ENCODE measurements around the gene DAPP1. TPM values are rescaled to one million over a fixed set of nuclear protein-coding genes. Genes with fewer than 3 reads are reported as not detected.

Gene DAPP1
- total and polyA plus RNA-seq, 2 of the 8 experiments (the other 6 are each of a cell fraction or from before 2014, with no cell fraction given), result not detected

DNA sequence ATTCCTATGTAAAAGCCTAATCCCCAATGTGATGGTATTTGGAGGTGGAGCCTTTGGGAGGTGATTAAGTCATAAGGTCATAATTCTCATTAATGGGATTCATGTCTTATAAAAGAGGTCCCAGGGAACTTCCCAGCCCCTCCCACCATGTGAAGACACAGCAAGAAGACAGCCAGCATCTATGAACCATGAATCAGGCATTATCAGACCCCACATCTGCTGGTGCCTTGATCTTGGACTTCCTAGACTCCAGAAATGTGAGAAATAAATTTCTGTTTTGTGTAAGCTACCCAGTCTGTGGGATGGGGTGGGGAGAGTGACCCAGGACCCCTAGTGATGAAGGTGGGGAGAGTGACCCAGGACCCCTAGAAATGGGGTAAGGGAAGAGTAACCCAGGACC lies 6.1 kb upstream of the DAPP1 start:
- CTCF ChIA-PET (ENCODE audit: partially characterized antibody), result interaction anchor here (0.6 to 3.6 kb wide), 14 partner anchors 11 to 339 kb away, joined by 3 to 24 read pairs (median 5); partner anchors contain the start of gene TRMT10A
- Histone ChIP-seq H3K14ac (ENCODE audit: insufficient read length) (no peak overlapping the region), H3K23ac (ENCODE audit: insufficient read length) (no peak overlapping the region), H4K8ac (ENCODE audit: extremely low read depth, insufficient read depth, low read length) (no peak overlapping the region), H3K79me2 (ENCODE audit: control insufficient read depth in 1 of 2, insufficient read depth in 2 of 2, low read length in 2 of 2) (no peaks in the 10 kb centered on the region), H3K4ac (replicated peaks; ENCODE audit: insufficient read length, low read depth, low read length) (no peak overlapping the region), H4K20me1 (replicated peaks in 1 of 2; ENCODE audit: control insufficient read depth in 1 of 2, insufficient read depth in 2 of 2, low read length in 2 of 2) (no peaks in the 10 kb centered on the region), H3K4me2 (ENCODE audit: insufficient read depth in 1 of 2, low read depth in 2 of 2, low read length in 2 of 2) (no peak overlapping the region), H3K27me3 (replicated peaks in 1 of 4; ENCODE audit: control insufficient read depth in 3 of 4, extremely low read depth in 1 of 4, insufficient read depth in 3 of 4, low read length in 3 of 4) (no peaks in the 10 kb centered on the region), H2BK12ac (ENCODE audit: low read depth, low read length) (no peak overlapping the region), H3K18ac (ENCODE audit: extremely low read depth, low read length) (no peak overlapping the region), H2BK15ac (ENCODE audit: low read length) (no peak overlapping the region), H3K56ac (replicated peaks; ENCODE audit: insufficient read length, low read depth, low read length) (no peak overlapping the region), H3K27ac (ENCODE audit: low read depth, low read length) (no peak overlapping the region), H4K91ac (replicated peaks; ENCODE audit: insufficient read length, low read length) (no peak overlapping the region), H4K5ac (ENCODE audit: insufficient read length, low read depth, low read length) (no peak overlapping the region), H3K9ac (replicated peaks in 1 of 4; ENCODE audit: extremely low read depth in 1 of 4, low read depth in 3 of 4, low read length in 3 of 4) (no peak overlapping the region), H2AK5ac (ENCODE audit: low read depth, low read length) (no peak overlapping the region), H2AFZ (ENCODE audit: low read length) (no peak overlapping the region), H3K4me3 (ENCODE audit: extremely low read depth in 1 of 4, insufficient read depth in 2 of 4, low read depth in 3 of 4, low read length in 4 of 4) (no peak overlapping the region), H3K9me3 (ENCODE audit: insufficient read depth in 2 of 2, low read depth in 1 of 2, low read length in 1 of 2) (no peaks in the 10 kb centered on the region), H3K79me1 (ENCODE audit: low read depth, low read length) (no peaks in the 10 kb centered on the region), H3K36me3 (ENCODE audit: control insufficient read depth in 2 of 4, insufficient read depth in 4 of 4, low read length in 3 of 4) (no peaks in the 10 kb centered on the region), H3K23me2 (ENCODE audit: low read depth, low read length) (no peaks in the 10 kb centered on the region; the same call in 1 of the 2 replicates), H2BK120ac (replicated peaks; ENCODE audit: low read depth, low read length) (no peak overlapping the region), H2BK5ac (ENCODE audit: low read depth, low read length) (no peak overlapping the region), H2BK20ac (ENCODE audit: low read length) (no peak overlapping the region), H3K4me1 (replicated peaks in 1 of 4; ENCODE audit: control insufficient read depth in 3 of 4, insufficient read depth in 4 of 4, low read length in 3 of 4) (peaks cover 0 to 2% (median under 1%) of the 10 kb centered on the region in 4 experiments; a peak in 1 of 7 replicates)
- POLR2A ChIA-PET (ENCODE audit: partially characterized antibody), result interaction anchor here (0.7 kb wide), 1 partner anchor 27 kb away, joined by 3 read pairs; no protein-coding TSS in a partner anchor
- FAIRE-seq (no peak), DNase-seq (ENCODE audit: low read depth in 1 of 2, low spot score in 2 of 2) (no peak)
- TF ChIP-seq SUZ12 (IDR thresholded peaks at IDR 0.05; ENCODE audit: low read length) (no peak), GABPA (IDR thresholded peaks at IDR 0.05; ENCODE audit: borderline replicate concordance, insufficient read depth, low read length) (no peak), SP2 (IDR thresholded peaks at IDR 0.05; ENCODE audit: low read length) (no peak), EZH2 (IDR thresholded peaks at IDR 0.05; ENCODE audit: low read depth, low read length, severe bottlenecking) (no peak), CBX5 (IDR thresholded peaks at IDR 0.05; ENCODE audit: low read depth, low read length) (no peak)
- TF ChIP-seq, protein P1, sequence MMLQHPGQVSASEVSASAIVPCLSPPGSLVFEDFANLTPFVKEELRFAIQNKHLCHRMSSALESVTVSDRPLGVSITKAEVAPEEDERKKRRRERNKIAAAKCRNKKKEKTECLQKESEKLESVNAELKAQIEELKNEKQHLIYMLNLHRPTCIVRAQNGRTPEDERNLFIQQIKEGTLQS (IDR thresholded peaks at IDR 0.05; ENCODE audit: insufficient read depth, low read depth, low read length), result no peak

Measured in H1 (cell line).